Loucy (cell line): ENCODE data around the gene TLR4.

ENCODE experiments used
- EZH2phosphoT487 ChIP-seq: fragments of 200-600 bp; IDR thresholded peaks from 2 replicates; pipeline ENCODE4 v1.6.1; 2018; ENCODE audit warnings: antibody characterized with exemption, mild to moderate bottlenecking, moderate library complexity, borderline replicate concordance
- TF ChIP-seq, protein P1 (sequence below): fragments of 200-600 bp; sonication (generic); conservative IDR thresholded peaks from 2 replicates; pipeline ENCODE4 v1.5.1; 2014; ENCODE audit warnings: mild to moderate bottlenecking, antibody characterized with exemption, low read length

- TF ChIP-seq, protein P1, sequence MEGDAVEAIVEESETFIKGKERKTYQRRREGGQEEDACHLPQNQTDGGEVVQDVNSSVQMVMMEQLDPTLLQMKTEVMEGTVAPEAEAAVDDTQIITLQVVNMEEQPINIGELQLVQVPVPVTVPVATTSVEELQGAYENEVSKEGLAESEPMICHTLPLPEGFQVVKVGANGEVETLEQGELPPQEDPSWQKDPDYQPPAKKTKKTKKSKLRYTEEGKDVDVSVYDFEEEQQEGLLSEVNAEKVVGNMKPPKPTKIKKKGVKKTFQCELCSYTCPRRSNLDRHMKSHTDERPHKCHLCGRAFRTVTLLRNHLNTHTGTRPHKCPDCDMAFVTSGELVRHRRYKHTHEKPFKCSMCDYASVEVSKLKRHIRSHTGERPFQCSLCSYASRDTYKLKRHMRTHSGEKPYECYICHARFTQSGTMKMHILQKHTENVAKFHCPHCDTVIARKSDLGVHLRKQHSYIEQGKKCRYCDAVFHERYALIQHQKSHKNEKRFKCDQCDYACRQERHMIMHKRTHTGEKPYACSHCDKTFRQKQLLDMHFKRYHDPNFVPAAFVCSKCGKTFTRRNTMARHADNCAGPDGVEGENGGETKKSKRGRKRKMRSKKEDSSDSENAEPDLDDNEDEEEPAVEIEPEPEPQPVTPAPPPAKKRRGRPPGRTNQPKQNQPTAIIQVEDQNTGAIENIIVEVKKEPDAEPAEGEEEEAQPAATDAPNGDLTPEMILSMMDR, result no peak
- no peak for TF ChIP-seq EZH2phosphoT487
Observed at GRCh38 chr9:117768750-117769395, 64.7 kb downstream of the TLR4 start.
